ENCODE data around the gene B3GALT6. TPM values are rescaled to one million over a fixed set of nuclear protein-coding genes. Genes with fewer than 3 reads are reported as not detected.
A peak's percentile ranks its signal among the peaks of the same experiment; 100 is the strongest.

B3GALT6 gene
- total and polyA plus RNA-seq, 2 experiments from 2014 or later, result 5.5 to 26.5 TPM

- Histone ChIP-seq H3K27ac (ENCODE audit: low read depth) (no peak overlapping the region), H4K20me1 (replicated peaks; ENCODE audit: insufficient read depth) (no peaks in the 10 kb centered on the region), H3K4me3 (peak overlapping the region; percentile 52; the same call in 1 of the 2 replicates), H3F3A (replicated peaks; ENCODE audit: low read depth) (no peaks in the 10 kb centered on the region), H3K27me3 (ENCODE audit: insufficient read depth) (peaks cover 13% of the 10 kb centered on the region; the same call in 1 of the 2 replicates), H3K4me2 (peak overlapping the region; percentile 76; the same call in 1 of the 2 replicates), H3K79me2 (replicated peaks; ENCODE audit: insufficient read depth) (no peaks in the 10 kb centered on the region), H3K9me2 (ENCODE audit: insufficient read depth) (no peaks in the 10 kb centered on the region), H3K36me3 (ENCODE audit: insufficient read depth) (no peaks in the 10 kb centered on the region), H2AFZ (no peak overlapping the region), H3K4me1 (ENCODE audit: insufficient read depth) (no peaks in the 10 kb centered on the region)
- Mint-ChIP-seq H3K36me3 (ENCODE audit: low read depth) (no peaks in the 10 kb centered on the region), H3K4me3 (peak overlapping the region; percentile 56), H3K27me3 (ENCODE audit: insufficient read depth, low read depth, poor library complexity) (peaks cover 7% of the 10 kb centered on the region), H3K9me3 (no peaks in the 10 kb centered on the region; the same call in 2 of the 3 replicates), H3K4me1 (no peaks in the 10 kb centered on the region), H3K27ac (no peak overlapping the region)
- TF ChIP-seq ZNF114 (CRISPR knock-in tag; IDR thresholded peaks at IDR 0.05) (no peak), CTCF (conservative IDR thresholded peaks at IDR 0.05; ENCODE audit: low read depth in 2 of 2) (peak; percentile 10 to 32; a peak in 2 of 4 replicates), POLR2AphosphoS5 (IDR thresholded peaks at IDR 0.05; ENCODE audit: low read depth) (no peak), EZH2phosphoT487 (IDR thresholded peaks at IDR 0.05; ENCODE audit: unreplicated experiment) (no peak), JUNB (IDR thresholded peaks at IDR 0.05; ENCODE audit: unreplicated experiment) (no peak)
- ATAC-seq, result peak; percentile 4
- DNase-seq (ENCODE audit: low spot score), result peak; percentile 31
Measured at GRCh38 chr1:1206966-1207531, 25.0 kb upstream of the B3GALT6 start.

GRCh38 chr1:1207571-1207892 is 24.5 kb upstream of the B3GALT6 start:
- no peaks in the 10 kb centered on the region for H3K4me1 Mint-ChIP-seq
- H2AFZ ChIP-seq, result no peak overlapping the region
- H3K4me1 ChIP-seq (ENCODE audit: insufficient read depth), result no peaks in the 10 kb centered on the region
- DNase-seq (ENCODE audit: low spot score) (peak; percentile 2), ATAC-seq (no peak)
- H3K36me3 Mint-ChIP-seq (ENCODE audit: low read depth), result no peaks in the 10 kb centered on the region
- H3F3A ChIP-seq (replicated peaks; ENCODE audit: low read depth), result no peaks in the 10 kb centered on the region
- no peak overlapping the region for H3K4me2 ChIP-seq
- H3K9me3 Mint-ChIP-seq, result no peaks in the 10 kb centered on the region; the same call in 2 of the 3 replicates
- no peak overlapping the region for H3K4me3 ChIP-seq
- H4K20me1 ChIP-seq (replicated peaks; ENCODE audit: insufficient read depth), result no peaks in the 10 kb centered on the region
- H3K27me3 Mint-ChIP-seq (ENCODE audit: insufficient read depth, low read depth, poor library complexity), result peaks cover 7% of the 10 kb centered on the region
- no peaks in the 10 kb centered on the region for H3K79me2 ChIP-seq (replicated peaks; ENCODE audit: insufficient read depth)
- no peak overlapping the region for H3K4me3 Mint-ChIP-seq
- H3K27ac ChIP-seq (ENCODE audit: low read depth), result no peak overlapping the region
- H3K27me3 ChIP-seq (ENCODE audit: insufficient read depth), result peaks cover 13% of the 10 kb centered on the region; the same call in 1 of the 2 replicates
- no peaks in the 10 kb centered on the region for H3K9me2 ChIP-seq (ENCODE audit: insufficient read depth)
- H3K27ac Mint-ChIP-seq, result no peak overlapping the region
- no peaks in the 10 kb centered on the region for H3K36me3 ChIP-seq (ENCODE audit: insufficient read depth)
- TF ChIP-seq CREB1 (CRISPR knock-in tag; IDR thresholded peaks at IDR 0.05; ENCODE audit: low read depth) (no peak), POLR2AphosphoS5 (IDR thresholded peaks at IDR 0.05; ENCODE audit: low read depth) (no peak), JUNB (IDR thresholded peaks at IDR 0.05; ENCODE audit: unreplicated experiment) (no peak), ETS1 (IDR thresholded peaks at IDR 0.05) (no peak), ZNF462 (CRISPR knock-in tag; IDR thresholded peaks at IDR 0.05) (no peak), NANOG (IDR thresholded peaks at IDR 0.05; ENCODE audit: borderline replicate concordance) (no peak)

Measured in GM23338 (cell line).